GM21423 (cell line): ENCODE data around the gene IBSP.

ENCODE experiments used
- ATAC-seq: cut with Tn5 transposase; IDR thresholded peaks from one replicate; pipeline ENCODE4 v1.9.1; 2021; ENCODE audit warnings: mild to moderate bottlenecking, moderate library complexity; ENCODE audit not compliant: unreplicated experiment

Gene IBSP, protein sequence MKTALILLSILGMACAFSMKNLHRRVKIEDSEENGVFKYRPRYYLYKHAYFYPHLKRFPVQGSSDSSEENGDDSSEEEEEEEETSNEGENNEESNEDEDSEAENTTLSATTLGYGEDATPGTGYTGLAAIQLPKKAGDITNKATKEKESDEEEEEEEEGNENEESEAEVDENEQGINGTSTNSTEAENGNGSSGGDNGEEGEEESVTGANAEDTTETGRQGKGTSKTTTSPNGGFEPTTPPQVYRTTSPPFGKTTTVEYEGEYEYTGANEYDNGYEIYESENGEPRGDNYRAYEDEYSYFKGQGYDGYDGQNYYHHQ

DNA sequence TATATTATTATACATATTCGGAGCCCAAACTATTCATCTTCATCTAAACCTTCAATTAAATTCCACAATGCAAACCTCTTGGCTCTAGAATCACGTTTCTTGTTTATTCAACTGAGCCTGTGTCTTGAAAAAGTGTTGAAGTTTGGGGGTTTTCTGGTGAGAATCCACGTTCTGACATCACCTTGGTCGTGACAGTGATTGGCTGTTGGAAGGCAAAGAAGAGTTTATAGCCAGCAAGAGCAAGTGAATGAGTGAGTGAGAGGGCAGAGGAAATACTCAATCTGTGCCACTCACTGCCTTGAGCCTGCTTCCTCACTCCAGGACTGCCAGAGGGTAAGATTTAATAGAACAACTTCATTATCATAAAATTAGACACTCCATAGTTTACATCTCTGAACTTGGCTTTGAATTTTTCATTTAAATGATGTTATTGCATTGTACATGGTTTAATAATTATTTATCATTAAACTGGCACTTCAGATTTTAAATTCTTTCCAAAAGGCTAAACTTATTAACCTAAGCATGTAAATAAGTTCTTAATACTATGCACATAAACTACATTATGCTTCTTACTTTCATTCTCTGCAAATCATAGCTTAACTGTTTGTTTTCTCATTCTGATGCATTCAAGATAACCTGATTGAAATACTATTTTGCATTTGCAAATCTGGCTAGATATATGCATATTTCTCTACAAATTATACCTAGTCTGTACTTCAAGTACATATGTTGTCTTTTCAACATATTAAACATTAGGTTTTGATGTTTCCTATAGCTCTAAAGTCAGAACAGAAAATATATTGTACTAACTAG is at the start of gene IBSP:
IBSP (plus strand) TSS at position 254 of the 813 bp plus-strand sequence. CDS start 2,808 bp downstream, outside the sequence.
- no peak for ATAC-seq

DNA sequence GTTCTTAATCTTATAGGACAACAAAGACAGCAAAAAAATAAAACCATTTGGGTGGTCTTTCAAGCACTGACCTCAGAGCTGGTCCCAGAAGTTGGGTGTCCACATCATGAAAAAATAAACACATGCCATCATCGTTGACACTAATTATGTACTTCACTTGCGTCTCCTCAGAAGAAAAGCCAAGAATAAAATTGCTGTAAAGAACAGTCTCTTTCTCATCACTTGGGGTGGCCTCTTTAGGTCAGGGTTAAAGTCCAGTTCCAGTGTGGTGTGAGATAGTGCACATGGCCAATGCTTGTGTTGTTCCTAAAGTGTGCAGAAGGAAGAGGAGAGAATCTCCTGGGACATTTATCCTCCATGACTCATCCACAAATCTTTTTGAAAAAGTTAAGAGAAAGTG is 49.5 kb upstream of the IBSP start:
- no peak for ATAC-seq

DNA sequence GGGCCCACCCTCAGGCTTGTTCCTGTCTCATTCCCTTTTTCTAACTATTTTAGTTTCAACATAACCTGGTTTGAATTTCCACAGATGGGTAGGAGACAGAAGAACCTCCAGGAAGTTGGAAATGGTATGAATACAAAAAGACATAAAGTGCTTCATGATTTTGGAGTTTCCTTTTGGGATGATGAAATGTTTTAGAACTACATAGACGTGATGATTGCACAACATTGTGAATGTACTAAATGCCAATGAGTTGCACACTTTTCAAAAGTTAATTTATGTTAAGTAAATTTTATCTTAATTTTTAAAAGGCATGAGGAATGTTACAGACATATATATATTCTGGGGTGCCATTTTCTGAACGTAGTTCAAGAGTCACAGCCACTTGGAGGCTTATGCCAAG is 41.1 kb upstream of the IBSP start:
- ATAC-seq, result no peak

DNA sequence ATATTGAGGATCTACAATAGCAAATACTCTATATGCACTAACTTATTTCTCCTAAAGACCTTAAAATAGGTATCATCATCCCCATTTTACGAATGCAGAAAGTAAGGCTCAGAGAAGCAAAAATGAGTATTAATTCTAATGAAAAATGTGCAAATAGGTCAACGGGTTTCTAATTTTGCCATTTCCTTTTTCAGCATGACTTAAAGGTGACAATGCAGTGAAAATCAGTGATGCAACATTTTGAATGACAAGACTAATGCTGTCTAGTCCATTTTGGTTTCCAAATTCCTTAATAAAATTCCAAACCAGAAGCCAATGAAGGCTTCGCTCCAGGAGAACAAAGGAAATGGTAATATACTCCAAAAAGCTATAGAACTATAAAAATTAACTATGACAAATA is 37.0 kb upstream of the IBSP start:
- ATAC-seq, result no peak

DNA sequence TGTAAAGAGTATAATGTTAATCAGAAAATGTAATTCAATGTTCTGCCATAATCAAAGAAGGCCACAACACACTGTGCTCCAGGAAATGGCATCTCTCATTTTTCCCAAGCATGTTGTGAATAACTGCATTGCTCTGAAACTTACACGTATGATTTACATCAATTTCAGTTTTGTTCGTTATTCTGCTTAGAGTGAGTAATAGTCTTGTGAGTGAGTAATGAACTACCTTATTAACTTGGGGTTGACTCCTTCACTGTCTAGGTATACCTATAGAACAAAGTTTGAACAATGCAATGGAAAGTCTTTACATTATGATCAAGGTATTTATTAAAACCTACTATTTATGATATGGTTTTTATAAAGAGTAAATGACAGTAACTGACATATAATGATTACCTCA is 17.8 kb upstream of the IBSP start:
- ATAC-seq, result no peak

DNA sequence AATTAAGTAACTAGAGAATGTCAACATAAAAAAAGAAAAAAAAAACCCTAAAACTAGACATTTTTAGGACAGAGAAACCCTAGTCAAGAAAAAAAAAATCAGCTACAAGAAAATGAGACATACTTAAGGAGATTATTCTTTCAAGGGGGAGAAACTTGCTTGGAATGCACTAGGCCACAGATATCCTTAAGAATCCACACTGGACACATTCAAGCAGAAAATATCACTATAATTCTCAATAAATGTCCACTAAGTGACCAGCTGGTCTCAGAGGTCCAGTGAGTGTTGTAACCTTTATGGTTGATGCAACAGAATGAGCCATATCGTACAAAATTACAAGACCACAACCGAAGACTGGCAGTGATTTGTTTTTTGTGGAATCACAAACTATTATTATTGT is 15.6 kb upstream of the IBSP start:
- no peak for ATAC-seq

DNA sequence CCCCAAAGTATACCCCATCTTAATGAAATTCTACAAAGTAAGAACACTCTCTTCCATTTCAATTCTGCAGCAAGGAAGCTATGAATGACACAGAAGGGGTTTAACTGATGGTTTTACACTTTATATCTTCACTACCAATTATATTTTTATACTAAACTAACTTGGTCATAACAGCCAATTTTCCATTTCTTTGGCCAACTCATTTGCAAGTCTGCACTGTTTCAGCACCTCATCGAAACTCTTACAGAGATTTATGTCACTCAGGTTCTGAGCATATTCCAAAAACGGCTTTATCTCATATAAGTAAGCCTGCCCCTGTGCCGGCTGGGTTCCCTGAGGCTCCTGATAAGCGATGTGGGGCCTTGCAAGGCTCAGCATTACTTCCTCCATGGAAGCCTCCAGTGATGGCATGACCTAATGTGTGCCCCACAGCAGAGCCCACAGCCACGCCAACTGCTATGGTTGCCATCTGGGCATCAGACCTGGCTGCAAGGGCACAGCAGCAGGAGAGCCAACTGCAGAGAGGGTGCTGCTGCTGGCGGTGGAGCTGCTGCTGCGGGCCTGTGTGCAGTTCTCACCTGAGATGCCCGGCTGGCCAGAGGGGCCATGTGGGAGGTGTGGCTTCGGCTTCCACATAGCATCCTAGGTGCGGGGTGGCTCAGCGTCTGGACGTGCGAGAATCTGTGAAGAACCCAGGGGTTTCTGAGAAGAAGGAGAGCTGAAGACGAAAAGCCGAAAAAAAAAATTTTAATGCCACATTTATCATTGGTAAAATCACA is 13.4 kb upstream of the IBSP start:
- ATAC-seq, result no peak

DNA sequence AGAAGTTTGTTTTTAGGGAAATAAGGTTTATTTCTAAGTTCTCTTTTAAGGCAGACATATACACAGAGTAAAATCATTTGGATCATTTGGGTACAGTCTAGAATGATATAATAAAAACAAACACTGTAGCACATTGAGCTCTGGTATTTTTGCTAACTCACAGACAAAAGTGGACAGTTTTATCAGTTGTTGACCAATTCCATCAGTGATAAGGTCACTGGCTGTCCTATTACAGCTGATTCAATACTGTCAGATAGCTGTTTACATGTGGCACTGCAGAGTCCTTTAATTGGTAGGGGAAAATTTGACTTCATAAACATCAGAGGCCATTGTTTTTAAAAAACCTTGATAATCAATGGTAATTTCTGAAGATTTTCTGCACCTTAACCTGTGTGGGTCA is 3.5 kb downstream of the IBSP start:
- ATAC-seq, result no peak

DNA sequence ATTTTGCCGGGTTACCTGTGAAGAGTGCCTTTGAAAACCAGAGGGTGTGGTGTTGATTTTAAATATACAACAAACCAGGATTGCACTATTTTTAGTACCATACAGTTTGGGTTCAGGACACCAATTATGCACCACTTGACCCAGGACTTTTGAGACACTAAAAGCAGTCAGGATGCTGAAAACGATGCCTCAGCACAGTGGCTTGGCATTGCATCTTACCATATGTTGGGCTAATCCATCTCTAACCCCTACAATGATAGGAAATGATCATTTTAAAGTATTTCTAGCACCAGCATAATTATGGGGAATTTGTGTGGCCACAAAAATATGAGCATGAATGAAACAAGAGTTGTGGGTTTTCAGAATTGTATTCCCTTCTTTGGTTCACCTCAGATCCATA is 4.1 kb downstream of the IBSP start:
- ATAC-seq, result no peak

DNA sequence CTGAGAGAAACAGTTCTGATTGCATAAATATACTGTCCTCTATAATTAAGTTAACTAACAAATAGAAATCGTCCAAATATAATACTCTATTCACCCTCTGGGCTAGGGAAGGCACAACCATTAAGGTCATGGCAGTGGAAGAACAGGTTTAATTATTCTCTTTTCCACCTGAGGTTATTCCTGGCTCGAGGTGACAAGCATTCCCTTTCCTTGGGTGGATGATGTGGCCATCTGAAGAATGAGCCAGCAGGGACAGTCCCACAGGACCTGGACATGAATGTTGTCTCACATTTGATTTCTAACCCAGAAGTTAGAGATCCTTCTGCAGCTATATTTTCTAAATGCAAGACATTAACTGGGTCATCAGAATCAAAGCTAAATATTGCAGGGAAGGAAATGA is 5.5 kb downstream of the IBSP start:
- no peak for ATAC-seq

DNA sequence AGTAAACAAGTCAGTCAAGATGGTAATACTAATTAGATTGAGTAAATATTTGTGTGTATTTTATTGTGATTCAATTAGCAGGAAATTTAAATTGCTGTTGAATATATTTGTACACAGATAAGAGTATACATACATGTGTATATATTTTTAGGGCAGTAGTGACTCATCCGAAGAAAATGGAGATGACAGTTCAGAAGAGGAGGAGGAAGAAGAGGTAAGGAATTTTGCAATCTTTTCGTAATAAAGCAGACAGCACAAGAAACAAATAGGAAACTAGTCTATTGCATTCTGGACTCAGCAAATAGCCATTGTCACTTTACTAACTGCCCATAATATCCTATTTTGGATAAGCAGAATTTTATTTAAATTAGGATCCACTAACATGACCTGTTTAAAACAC is 6.6 kb downstream of the IBSP start:
- no peak for ATAC-seq

DNA sequence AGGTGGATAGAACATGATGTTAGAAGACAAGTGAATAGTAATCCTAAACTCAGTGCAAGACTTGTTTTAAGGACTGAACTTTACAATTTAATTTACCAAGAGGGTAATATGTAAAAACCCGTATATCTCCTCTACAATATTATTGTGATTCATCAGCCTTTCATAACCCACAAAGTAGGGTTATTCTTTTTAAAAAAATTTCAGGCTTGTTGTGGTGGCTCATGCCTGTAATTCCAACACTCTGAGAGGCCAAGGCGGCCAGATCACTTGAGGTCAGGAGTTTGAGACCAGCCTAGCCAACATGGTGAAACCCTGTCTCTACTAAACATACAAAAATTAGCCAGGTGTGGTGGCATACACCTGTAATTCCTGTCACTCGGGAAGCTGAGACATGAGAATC is 7.2 kb downstream of the IBSP start:
- ATAC-seq, result no peak

DNA sequence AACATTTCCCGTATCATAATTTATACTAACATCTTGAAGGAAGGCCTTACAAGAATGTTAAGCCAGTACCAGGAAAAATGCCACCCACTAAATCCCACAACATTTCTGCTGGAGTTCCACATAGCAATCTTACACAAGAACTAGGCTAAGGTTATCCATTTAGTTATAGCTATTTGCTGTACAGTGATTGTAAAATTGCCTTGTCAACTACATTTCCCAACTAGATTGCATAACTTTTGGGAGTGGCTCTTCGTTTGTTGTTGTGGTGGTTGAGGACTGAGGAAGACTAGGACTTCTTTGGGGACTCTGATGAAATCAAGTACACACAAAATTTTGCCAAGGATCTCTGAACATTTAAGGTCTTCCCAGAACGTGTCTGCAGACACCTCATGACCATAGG is 8.0 kb downstream of the IBSP start:
- ATAC-seq, result no peak

DNA sequence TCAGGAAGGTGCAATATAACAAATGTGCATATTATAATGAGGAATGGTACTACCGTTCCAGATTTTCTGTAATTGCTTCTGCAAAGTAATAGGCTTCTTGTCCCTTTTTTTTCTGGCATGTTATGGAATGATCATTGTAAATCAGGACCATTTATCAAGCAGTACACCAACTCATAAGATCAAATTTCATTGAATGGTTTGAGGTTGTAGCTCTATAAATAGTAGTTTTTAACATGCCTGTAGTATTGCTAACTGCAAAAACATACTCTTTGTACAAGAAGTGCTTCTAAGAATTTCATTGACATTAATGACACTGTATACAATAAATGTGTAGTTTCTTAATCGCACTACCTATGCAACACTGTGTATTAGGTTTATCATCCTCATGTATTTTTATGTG is 12.6 kb downstream of the IBSP start:
- ATAC-seq, result no peak

DNA sequence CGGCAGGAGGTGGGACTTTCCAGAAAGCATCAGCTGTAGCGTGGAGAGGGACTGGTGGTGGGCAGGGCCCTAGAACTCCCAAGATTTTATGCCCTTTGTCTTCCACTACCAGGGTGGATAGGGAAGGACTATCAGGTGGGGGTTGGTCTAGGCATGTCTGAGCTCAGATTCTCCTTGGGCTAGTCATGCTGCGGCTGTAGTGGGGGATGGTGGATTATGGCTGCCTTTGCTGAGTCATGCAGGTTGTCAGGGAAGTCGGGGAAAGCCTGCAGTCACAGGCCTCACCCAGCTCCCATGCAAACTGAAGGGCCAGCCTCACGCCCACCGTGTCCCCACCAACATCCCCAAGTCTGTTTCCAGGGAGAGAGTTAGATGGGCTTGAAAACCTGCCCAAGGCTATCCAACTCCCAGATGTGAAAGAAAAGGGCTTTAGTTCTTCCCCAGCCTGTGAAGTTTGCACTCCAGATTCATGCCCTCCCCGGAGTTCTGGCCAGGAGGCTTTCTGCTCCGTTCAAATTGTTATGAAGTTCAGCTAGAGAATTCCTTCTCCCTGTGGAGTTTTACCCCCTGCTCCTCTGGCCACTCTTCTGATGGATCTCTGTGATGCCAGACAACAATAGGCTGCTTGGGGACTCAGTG is 20.0 kb downstream of the IBSP start:
- no peak for ATAC-seq

DNA sequence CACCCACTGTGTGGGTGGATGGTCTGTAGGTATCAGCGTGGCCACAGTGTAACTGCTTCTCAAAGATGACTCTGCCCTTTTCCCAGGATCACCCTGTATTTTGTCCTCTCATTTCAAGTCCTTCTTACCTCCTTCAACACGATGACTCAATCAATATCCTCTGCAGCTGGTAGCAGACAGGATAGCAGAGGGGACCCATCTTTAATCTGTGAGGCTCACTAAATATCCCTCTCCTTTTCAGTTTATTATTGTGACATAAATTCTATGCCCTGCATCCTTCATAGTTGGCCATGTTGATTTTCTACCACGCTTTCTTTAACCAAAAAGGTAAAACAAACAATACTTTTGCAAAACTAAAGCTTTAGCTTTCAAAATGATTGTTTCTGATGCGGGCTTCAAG is 23.8 kb downstream of the IBSP start:
- no peak for ATAC-seq

DNA sequence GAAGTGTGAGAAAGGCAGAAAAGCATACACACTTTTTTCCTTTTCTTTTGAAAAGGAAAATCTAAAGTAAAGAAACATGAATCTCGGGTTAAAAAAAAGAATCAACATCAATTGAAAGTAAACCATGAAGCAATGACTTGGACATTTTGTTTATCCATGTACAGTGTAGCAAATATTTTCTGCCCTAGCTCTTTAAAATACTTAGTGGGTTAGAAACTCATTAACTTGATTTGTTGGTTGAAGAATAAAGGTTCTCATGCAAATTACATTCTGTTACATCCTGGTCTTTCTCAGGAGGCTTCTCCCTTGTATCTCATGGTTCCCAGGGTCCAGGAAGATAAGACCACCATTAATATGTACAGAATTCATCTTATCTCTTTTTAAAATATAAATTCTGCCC is 24.4 kb downstream of the IBSP start:
- no peak for ATAC-seq

DNA sequence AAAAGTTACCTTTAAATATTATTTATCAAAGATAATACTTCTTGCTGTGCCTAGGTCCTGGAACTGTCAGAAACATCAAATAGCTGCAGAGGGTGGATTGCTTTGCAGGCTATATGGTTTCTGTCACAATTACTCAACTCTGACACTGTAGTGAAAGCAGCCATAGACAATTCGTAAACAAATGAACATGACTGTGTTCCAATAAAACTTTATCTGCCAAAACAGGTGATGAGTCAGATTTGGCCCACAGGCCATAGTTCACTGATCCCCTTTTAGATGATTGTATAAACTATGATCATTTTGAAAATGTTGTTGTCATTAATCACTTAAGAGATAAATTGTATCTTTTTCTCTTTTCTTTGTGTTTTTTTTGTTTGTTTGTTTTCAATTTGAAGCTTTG is 25.0 kb downstream of the IBSP start:
- ATAC-seq, result no peak

DNA sequence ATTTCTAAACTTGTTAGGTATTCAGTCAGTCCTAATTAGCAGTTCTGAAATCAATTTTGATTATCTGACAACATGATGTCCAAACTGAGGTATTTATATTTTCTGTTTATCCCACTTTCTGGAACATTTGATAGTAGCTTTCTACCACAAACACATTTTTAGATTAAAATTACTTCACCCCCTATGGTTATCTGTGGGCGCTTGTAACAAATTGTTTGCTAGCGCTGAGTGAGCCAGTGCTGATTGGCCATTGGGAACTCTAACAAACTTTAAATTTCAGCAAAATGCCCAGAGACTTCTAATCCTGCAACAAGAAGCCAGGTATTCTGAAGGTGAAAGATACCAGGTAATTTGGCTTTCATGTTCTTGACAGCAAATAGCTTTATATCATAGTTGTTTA is 33.3 kb downstream of the IBSP start, which contains the start of gene MEPE:
MEPE (plus strand) TSS at position 301 of the 400 bp plus-strand sequence. CDS start 1,746 bp downstream, outside the sequence.
- no peak for ATAC-seq

DNA sequence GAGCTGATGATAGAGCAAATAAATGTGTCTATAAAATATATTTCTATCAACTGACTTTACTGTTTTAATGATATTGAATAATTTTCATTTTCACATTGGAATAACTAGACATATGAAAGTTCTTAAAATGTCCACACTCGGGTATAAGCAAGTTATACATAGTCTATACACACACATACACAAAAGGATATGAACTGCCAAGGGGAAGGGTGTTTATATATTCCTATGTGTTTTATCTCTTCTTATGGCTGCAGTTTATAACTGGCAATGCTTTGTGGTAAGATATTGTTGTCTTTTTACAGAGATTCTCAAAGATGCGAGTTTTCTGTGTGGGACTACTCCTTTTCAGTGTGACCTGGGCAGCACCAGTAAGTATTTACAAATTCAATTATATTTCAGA is 35.0 kb downstream of the IBSP start:
- ATAC-seq, result no peak

DNA sequence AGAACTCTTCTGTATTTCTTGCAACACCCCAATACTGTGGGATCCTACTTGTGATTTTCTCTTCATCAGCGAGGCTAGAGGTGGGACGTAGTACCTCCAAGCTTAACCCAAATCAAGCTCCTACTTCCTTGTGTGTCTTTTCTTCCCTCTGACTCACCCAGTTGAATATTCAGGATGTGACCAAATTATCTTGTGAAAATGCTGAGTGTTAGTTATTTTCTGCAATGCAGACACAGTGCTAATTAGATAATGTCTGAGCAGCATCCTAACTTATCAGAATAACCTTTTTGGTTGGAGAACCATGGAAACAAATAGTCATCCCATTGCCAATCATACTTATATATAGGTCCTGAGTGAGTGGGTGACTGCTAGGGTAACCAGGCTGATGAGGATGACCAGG is 35.8 kb downstream of the IBSP start:
- ATAC-seq, result no peak
